GM20431 (cell line): ENCODE results near the gene C6orf136.
"Not testable (repeated sequence)": the region's sequence is repeated elsewhere in the genome, so short reads cannot be mapped to it uniquely, and the experiment has no call there.

ENCODE experiments used
- in situ Hi-C: fragments of 300-500 bp; cut with MseI, MboI; formaldehyde crosslinking; loops from one replicate; pipeline ENCODE4 v1.15.0; 2020; ENCODE audit warnings: low sequenced_read_pairs; ENCODE audit not compliant: unreplicated experiment

The C6orf136 gene

GRCh38 chr6:30655743-30656094 lies 8.8 kb downstream of the C6orf136 start:
- in situ Hi-C loops = no loop called here

GRCh38 chr6:30656513-30656912 lies 9.6 kb downstream of the C6orf136 start:
- in situ Hi-C loops = no loop called here

GRCh38 chr6:30657454-30657853 lies 10.5 kb downstream of the C6orf136 start:
- in situ Hi-C loops = no loop called here

GRCh38 chr6:30657922-30658321 lies 11.0 kb downstream of the C6orf136 start:
- in situ Hi-C loops = not testable (repeated sequence)

GRCh38 chr6:30664994-30665767 lies 18.2 kb downstream of the C6orf136 start:
- in situ Hi-C loops = no loop called here

- in situ Hi-C loops = not testable (repeated sequence)
Measured at GRCh38 chr6:30666300-30666699, 19.4 kb downstream of the C6orf136 start.

GRCh38 chr6:30670760-30671527 lies 24.0 kb downstream of the C6orf136 start:
- in situ Hi-C loops = no loop called here

GRCh38 chr6:30672445-30673253 lies 25.7 kb downstream of the C6orf136 start, which contains the start of gene DHX16:
Gene DHX16 (minus strand): TSS chr6:30673006. CDS start chr6:30672841, 165 bp downstream.
- in situ Hi-C loops = no loop called here

- in situ Hi-C loops = loop anchor here (5.0 kb wide), 1 partner anchor 51 kb away; no protein-coding TSS in a partner anchor
Measured at GRCh38 chr6:30676660-30677285, 29.8 kb downstream of the C6orf136 start.

GRCh38 chr6:30678964-30679726 lies 32.2 kb downstream of the C6orf136 start:
- in situ Hi-C loops = loop anchor here (5.0 kb wide), 1 partner anchor 48 kb away; no protein-coding TSS in a partner anchor

- in situ Hi-C loops = loop anchor here (5.0 kb wide), 1 partner anchor 47 kb away; no protein-coding TSS in a partner anchor
Measured at GRCh38 chr6:30679765-30680535, 33.0 kb downstream of the C6orf136 start.

- in situ Hi-C loops = no loop called here
Measured at GRCh38 chr6:30681766-30682142, 34.8 kb downstream of the C6orf136 start.

- in situ Hi-C loops = no loop called here
Measured at GRCh38 chr6:30682143-30683117, 35.5 kb downstream of the C6orf136 start.

GRCh38 chr6:30683183-30683979 lies 36.4 kb downstream of the C6orf136 start:
- in situ Hi-C loops = no loop called here

- in situ Hi-C loops = no loop called here
Measured at GRCh38 chr6:30683980-30684338, 37.0 kb downstream of the C6orf136 start.

GRCh38 chr6:30684386-30685156 lies 37.6 kb downstream of the C6orf136 start:
- in situ Hi-C loops = no loop called here
